SK-N-MC (cell line): ENCODE measurements around the gene PTPN12.
"Not testable (repeated sequence)": the region's sequence is repeated elsewhere in the genome, so short reads cannot be mapped to it uniquely, and the experiment has no call there.

Experiments
- DNase-seq: peaks from one replicate; pipeline ENCODE4 v3.0.0-alpha.2; 2011; ENCODE audit warnings: low read depth, low spot score
- H3K27ac ChIP-seq: fragments of 200-600 bp; sonication (generic); 2 replicates; pipeline ENCODE4 v1.5.1; 2016; ENCODE audit warnings: mixed run types
- H3K36me3 ChIP-seq: fragments of 200-600 bp; sonication (generic); 2 replicates; pipeline ENCODE4 v1.6.1; 2017; ENCODE audit warnings: antibody characterized with exemption, low read length, mixed read lengths; ENCODE audit not compliant: insufficient read depth
- H3K4me3 ChIP-seq: fragments of 200-600 bp; sonication (generic); 2 replicates; pipeline ENCODE4 v1.5.1; 2016
- H3K9ac ChIP-seq: fragments of 200-600 bp; sonication (generic); 2 replicates; pipeline ENCODE4 v1.8.0; 2017; ENCODE audit warnings: mixed run types, mixed read lengths; ENCODE audit not compliant: insufficient read length
- H3K9me3 ChIP-seq: fragments of 200-600 bp; sonication (generic); 2 replicates; pipeline ENCODE4 v1.6.1; 2017; ENCODE audit warnings: low read depth, mild to moderate bottlenecking, antibody characterized with exemption, low read length, moderate library complexity, mixed read lengths
- EZH2 ChIP-seq: fragments of 200-600 bp; sonication (generic); IDR thresholded peaks from one replicate; pipeline ENCODE4 v1.6.1; 2017; ENCODE audit warnings: antibody characterized with exemption
- FOXP2 ChIP-seq: optimal IDR thresholded peaks from 2 replicates; pipeline ENCODE3; 2011; ENCODE audit warnings: mild to moderate bottlenecking, moderate library complexity; ENCODE audit not compliant: insufficient read depth; ENCODE audit errors: extremely low read length, control extremely low read depth
- POLR2AphosphoS5 ChIP-seq: IDR thresholded peaks from 2 replicates; pipeline ENCODE4 v1.6.1; 2012; ENCODE audit warnings: mild to moderate bottlenecking, low read depth, low read length, borderline replicate concordance

PTPN12 gene

DNA sequence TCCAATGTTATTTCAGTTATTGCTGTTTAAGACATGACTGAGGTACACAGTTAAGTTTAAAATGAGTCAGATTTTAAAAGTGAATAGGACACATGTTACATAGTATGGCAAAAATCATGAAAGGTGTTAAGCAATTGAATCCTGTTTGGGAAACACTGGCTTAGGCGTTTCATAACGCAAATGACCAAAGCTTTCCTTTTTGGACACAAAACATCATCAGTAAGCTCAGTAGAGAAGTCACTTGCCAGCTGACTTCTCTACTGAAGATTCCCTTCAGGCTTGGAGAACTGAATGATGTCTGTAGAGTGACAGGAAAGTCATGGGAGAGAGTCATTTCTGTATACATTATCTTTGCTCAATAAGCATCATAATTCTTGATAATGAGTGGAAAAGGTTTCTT is 94.7 kb downstream of the PTPN12 start:
- no peak overlapping the region for H3K27ac ChIP-seq
- H3K9ac ChIP-seq: no peak overlapping the region
- H3K36me3 ChIP-seq: peaks cover 6% of the 10 kb centered on the region
- no peak overlapping the region for H3K4me3 ChIP-seq
- DNase-seq: no peak
- TF ChIP-seq FOXP2: no peak
- no peak for TF ChIP-seq EZH2
- TF ChIP-seq POLR2AphosphoS5: no peak
- H3K9me3 ChIP-seq: no peaks in the 10 kb centered on the region

DNA sequence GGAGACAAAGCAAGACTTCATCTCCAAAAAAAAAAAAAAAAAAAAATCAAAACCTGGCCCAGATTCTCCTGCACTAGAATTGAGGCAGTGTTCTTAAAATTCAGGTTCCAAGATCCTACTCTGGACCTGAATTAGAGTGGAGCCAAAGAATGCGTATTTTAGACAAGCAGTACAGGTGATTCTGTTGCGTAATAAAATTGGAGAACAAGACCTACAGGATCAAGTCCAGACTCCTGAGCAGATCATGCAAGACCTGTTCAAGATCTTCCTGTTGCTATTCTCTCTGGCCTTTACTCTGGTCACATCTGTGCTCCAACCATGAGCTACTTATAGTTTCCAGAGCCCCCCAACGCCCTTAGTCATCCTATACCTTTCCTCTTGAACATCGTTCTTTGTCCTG is 107.7 kb downstream of the PTPN12 start:
- no peak overlapping the region for H3K4me3 ChIP-seq
- H3K9ac ChIP-seq: no peak overlapping the region
- DNase-seq: no peak
- H3K27ac ChIP-seq: no peak overlapping the region
- TF ChIP-seq POLR2AphosphoS5: no peak
- no peak for TF ChIP-seq FOXP2
- no peak for TF ChIP-seq EZH2
- no peaks in the 10 kb centered on the region for H3K9me3 ChIP-seq
- H3K36me3 ChIP-seq: no peaks in the 10 kb centered on the region; the same call in 1 of the 2 replicates

GRCh38 chr7:77648742-77649338 is 111.7 kb downstream of the PTPN12 start:
- H3K9ac ChIP-seq: no peak overlapping the region
- no peak overlapping the region for H3K4me3 ChIP-seq
- no peak for TF ChIP-seq POLR2AphosphoS5
- no peak for TF ChIP-seq EZH2
- TF ChIP-seq FOXP2: no peak
- no peaks in the 10 kb centered on the region for H3K9me3 ChIP-seq
- H3K27ac ChIP-seq: no peak overlapping the region
- DNase-seq: no peak
- no peaks in the 10 kb centered on the region; the same call in 1 of the 2 replicates for H3K36me3 ChIP-seq

GRCh38 chr7:77649716-77650349 is 112.7 kb downstream of the PTPN12 start:
- TF ChIP-seq FOXP2 (no peak), POLR2AphosphoS5 (no peak), EZH2 (no peak)
- Histone ChIP-seq H3K4me3 (no peak overlapping the region), H3K9me3 (no peaks in the 10 kb centered on the region), H3K27ac (0 out of 2 replicates have a peak overlapping the region, but pooled peaks have one; percentile 28), H3K9ac (no peak overlapping the region), H3K36me3 (no peaks in the 10 kb centered on the region; the same call in 1 of the 2 replicates)
- no peak for DNase-seq

DNA sequence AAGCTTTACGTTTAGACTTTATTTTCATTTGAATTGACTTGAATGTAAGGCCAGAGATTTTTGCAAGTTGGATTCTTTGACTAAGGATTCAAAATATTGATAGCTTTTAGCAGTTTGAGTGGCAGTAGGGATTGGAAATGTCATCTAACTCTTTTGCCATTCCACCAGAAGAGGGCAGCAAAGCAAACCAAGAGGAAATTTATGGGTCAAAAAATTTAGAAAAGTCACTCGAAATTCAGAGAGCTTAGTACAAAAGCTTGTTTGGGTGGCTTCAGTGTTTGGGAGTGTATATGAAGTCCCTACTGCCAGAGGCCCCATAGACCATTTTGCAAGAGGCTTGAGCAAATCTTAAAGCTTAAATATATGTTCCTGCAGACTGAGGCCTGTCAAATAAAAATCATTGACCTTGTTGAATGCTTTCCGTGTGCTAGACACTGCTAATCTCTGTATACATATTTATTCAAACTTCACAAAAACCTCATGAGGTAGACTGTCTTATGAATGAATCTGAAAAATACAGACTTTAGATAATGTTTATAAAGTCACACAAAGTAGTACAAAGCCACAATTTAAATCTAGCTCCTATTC is 114.6 kb downstream of the PTPN12 start:
- Histone ChIP-seq H3K9me3 (no peaks in the 10 kb centered on the region), H3K9ac (no peak overlapping the region), H3K27ac (no peak overlapping the region), H3K4me3 (no peak overlapping the region), H3K36me3 (no peaks in the 10 kb centered on the region)
- TF ChIP-seq FOXP2: no peak
- peak; percentile 12 for DNase-seq

GRCh38 chr7:77652826-77653225 is 115.7 kb downstream of the PTPN12 start:
- H3K4me3 ChIP-seq, DNase-seq, H3K9ac ChIP-seq, H3K36me3 ChIP-seq, H3K27ac ChIP-seq, H3K9me3 ChIP-seq: not testable (repeated sequence)

DNA sequence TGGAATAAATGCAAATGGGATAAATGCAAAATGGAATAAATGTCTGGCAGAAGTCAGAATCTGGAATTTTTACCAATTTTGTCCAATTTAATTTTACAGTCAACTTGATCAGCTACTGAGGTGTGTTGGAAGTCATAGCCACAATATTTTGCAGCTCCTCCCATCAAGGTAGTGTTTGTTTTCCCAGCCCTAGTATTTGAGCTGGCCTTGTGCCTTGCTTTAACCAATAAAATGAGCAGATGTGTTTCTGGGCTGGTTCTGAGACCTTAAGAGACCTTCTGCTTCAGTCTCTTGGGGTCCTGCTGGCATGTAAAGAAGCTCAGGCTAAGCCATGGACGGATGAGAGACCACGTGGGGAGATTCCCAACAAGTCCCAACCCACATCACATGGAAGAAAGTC is 116.5 kb downstream of the PTPN12 start:
- no peak overlapping the region for H3K27ac ChIP-seq
- H3K9ac ChIP-seq: no peak overlapping the region
- no peak overlapping the region for H3K4me3 ChIP-seq
- H3K9me3 ChIP-seq: no peaks in the 10 kb centered on the region
- no peak for DNase-seq
- no peak for TF ChIP-seq POLR2AphosphoS5
- H3K36me3 ChIP-seq: no peaks in the 10 kb centered on the region

GRCh38 chr7:77655356-77655755 is 118.3 kb downstream of the PTPN12 start:
- no peaks in the 10 kb centered on the region for H3K9me3 ChIP-seq
- no peak overlapping the region for H3K4me3 ChIP-seq
- H3K36me3 ChIP-seq: no peaks in the 10 kb centered on the region
- no peak for DNase-seq
- no peak overlapping the region for H3K27ac ChIP-seq
- TF ChIP-seq EZH2 (no peak), FOXP2 (no peak), POLR2AphosphoS5 (no peak)
- no peak overlapping the region for H3K9ac ChIP-seq
